Mesenchymal stem cell (in vitro differentiated cells and primary cell): ENCODE results near the gene RAB24.
A peak's percentile ranks its signal among the peaks of the same experiment; 100 is the strongest.
"Not testable (repeated sequence)": the region's sequence is repeated elsewhere in the genome, so short reads cannot be mapped to it uniquely, and the experiment has no call there.

Experiments used
- DNase-seq: peaks from one replicate; pipeline ENCODE4 v3.0.0-alpha.2; 2013
- H2AFZ ChIP-seq: one replicate; pipeline ENCODE4 v1.6.1; 2013; ENCODE audit warnings: low read depth, mild to moderate bottlenecking, control low read depth, inconsistent platforms, low read length, moderate library complexity
- H2AK5ac ChIP-seq: 2 replicates; pipeline ENCODE4 v1.6.1; 2013; ENCODE audit warnings: low read length, moderate library complexity, mild to moderate bottlenecking, inconsistent platforms; ENCODE audit not compliant: severe bottlenecking
- H2BK120ac ChIP-seq: one replicate; pipeline ENCODE4 v1.6.1; 2013; ENCODE audit warnings: low read depth, mild to moderate bottlenecking, inconsistent platforms, low read length, moderate library complexity
- H2BK12ac ChIP-seq, 2 experiments: one replicate each; pipeline ENCODE4 v1.6.1; 2013; ENCODE audit warnings: inconsistent platforms in 2 of 2, low read length in 2 of 2, mild to moderate bottlenecking in 2 of 2, moderate library complexity in 2 of 2, control low read depth in 1 of 2
- H2BK15ac ChIP-seq: one replicate; pipeline ENCODE4 v1.6.1; 2013; ENCODE audit warnings: mild to moderate bottlenecking, low read depth, inconsistent platforms; ENCODE audit not compliant: poor library complexity, severe bottlenecking
- H2BK5ac ChIP-seq: 2 replicates; pipeline ENCODE4 v1.6.1; 2013; ENCODE audit warnings: low read depth, mild to moderate bottlenecking, low read length, control low read depth, inconsistent platforms; ENCODE audit not compliant: poor library complexity, severe bottlenecking
- H3K14ac ChIP-seq, 2 experiments: one replicate each; pipeline ENCODE4 v1.6.1; 2013; ENCODE audit warnings: inconsistent platforms in 2 of 2, low read length in 2 of 2, control low read depth in 1 of 2, mild to moderate bottlenecking in 1 of 2, moderate library complexity in 1 of 2
- H3K18ac ChIP-seq, 2 experiments: one replicate each; pipeline ENCODE4 v1.6.1; 2013; ENCODE audit warnings: inconsistent platforms in 2 of 2, low read length in 2 of 2, control low read depth in 1 of 2, low read depth in 1 of 2, mild to moderate bottlenecking in 1 of 2
- H3K23ac ChIP-seq, 2 experiments: one replicate each; pipeline ENCODE4 v1.6.1; 2013; ENCODE audit warnings: inconsistent platforms in 2 of 2, low read length in 2 of 2, mild to moderate bottlenecking in 2 of 2, moderate library complexity in 2 of 2, control low read depth in 1 of 2
- H3K27ac ChIP-seq: 2 replicates; pipeline ENCODE4 v1.5.1; 2013; ENCODE audit warnings: mild to moderate bottlenecking, moderate library complexity, low read length, control low read depth, inconsistent platforms; ENCODE audit not compliant: poor library complexity, severe bottlenecking
- H3K27me3 ChIP-seq, 2 experiments: 2 replicates each; pipeline versions ENCODE4 v1.6.1 to v1.7.0; 2013; ENCODE audit warnings: low read length in 2 of 2, mild to moderate bottlenecking in 2 of 2, moderate library complexity in 2 of 2, control low read depth in 1 of 2, inconsistent platforms in 1 of 2; ENCODE audit not compliant: control insufficient read depth in 1 of 2, insufficient read depth in 1 of 2
- H3K36me3 ChIP-seq, 2 experiments: 2 replicates each; pipeline versions ENCODE4 v1.6.1 to v1.7.0; 2013; ENCODE audit warnings: low read length in 2 of 2, control low read depth in 1 of 2, inconsistent platforms in 1 of 2, low read depth in 1 of 2, mild to moderate bottlenecking in 1 of 2; ENCODE audit not compliant: insufficient read depth in 2 of 2, control insufficient read depth in 1 of 2
- H3K4ac ChIP-seq, 2 experiments: one replicate each; pipeline ENCODE4 v1.6.1; 2013; ENCODE audit warnings: inconsistent platforms in 2 of 2, low read length in 2 of 2, mild to moderate bottlenecking in 2 of 2, moderate library complexity in 2 of 2, control low read depth in 1 of 2, low read depth in 1 of 2
- H3K4me1 ChIP-seq: 2 replicates; pipeline ENCODE4 v1.6.1; 2013; ENCODE audit warnings: low read depth, low read length, control low read depth; ENCODE audit not compliant: control insufficient read depth, insufficient read depth
- H3K4me2 ChIP-seq: 2 replicates; pipeline ENCODE4 v1.6.1; 2013; ENCODE audit warnings: low read length, mild to moderate bottlenecking, inconsistent platforms; ENCODE audit not compliant: poor library complexity, severe bottlenecking
- H3K4me3 ChIP-seq, 2 experiments: 2 replicates each; pipeline versions ENCODE4 v1.5.1 to v1.7.0; 2013; ENCODE audit warnings: low read length in 2 of 2, mild to moderate bottlenecking in 2 of 2, control low read depth in 1 of 2, low read depth in 1 of 2; ENCODE audit not compliant: insufficient read depth in 1 of 2
- H3K79me1 ChIP-seq: replicated peaks from 2 replicates; pipeline ENCODE4 v1.6.1; 2013; ENCODE audit warnings: mild to moderate bottlenecking, control low read depth, low read length, inconsistent platforms; ENCODE audit not compliant: poor library complexity, severe bottlenecking
- H3K9ac ChIP-seq: 2 replicates; pipeline ENCODE4 v1.7.0; 2013; ENCODE audit warnings: mild to moderate bottlenecking, low read length, moderate library complexity
- H3K9me3 ChIP-seq: 2 replicates; pipeline ENCODE4 v1.7.0; 2013; ENCODE audit warnings: mild to moderate bottlenecking, low read length; ENCODE audit not compliant: control insufficient read depth
- H4K8ac ChIP-seq: one replicate; pipeline ENCODE4 v1.6.1; 2013; ENCODE audit warnings: inconsistent platforms, mild to moderate bottlenecking, low read length, moderate library complexity
- H4K91ac ChIP-seq: one replicate; pipeline ENCODE4 v1.6.1; 2013; ENCODE audit warnings: mild to moderate bottlenecking, low read length, inconsistent platforms
- WGBS: methylation state at CpG from one replicate; pipeline ENCODE4 v1.1.7; 2013; ENCODE audit warnings: mixed read lengths; 5-methylcytosine and 5-hydroxymethylcytosine counted together

RAB24 gene

GRCh38 chr5:177306674-177307543 lies 3.4 kb upstream of the RAB24 start:
- H2AK5ac ChIP-seq = no peak overlapping the region
- peaks cover 24% of the 10 kb centered on the region for H3K79me1 ChIP-seq
- peaks cover 32% of the 10 kb centered on the region for H3K4me1 ChIP-seq
- H2BK15ac ChIP-seq = no peak overlapping the region
- H2BK5ac ChIP-seq = no peak overlapping the region
- no peak overlapping the region for H3K9ac ChIP-seq
- 94% methylated on average over 14 of the region's 15 CpGs for WGBS
- H4K8ac ChIP-seq = peak overlapping the region; percentile 61
- no peak overlapping the region for H3K4me2 ChIP-seq
- H3K18ac ChIP-seq = no peak overlapping the region
- H3K4me3 ChIP-seq = no peak overlapping the region
- no peak overlapping the region for H2BK120ac ChIP-seq
- H3K4ac ChIP-seq = no peak overlapping the region
- H3K23ac ChIP-seq = no peak overlapping the region
- no peaks in the 10 kb centered on the region for H3K27me3 ChIP-seq
- peak; percentile 57 for DNase-seq
- no peak overlapping the region for H2AFZ ChIP-seq
- H2BK12ac ChIP-seq = no peak overlapping the region
- no peak overlapping the region for H3K27ac ChIP-seq
- no peak overlapping the region for H4K91ac ChIP-seq
- H3K36me3 ChIP-seq = peaks cover 33 to 39% of the 10 kb centered on the region in 2 experiments
- H3K9me3 ChIP-seq = no peaks in the 10 kb centered on the region
- H3K14ac ChIP-seq = no peak overlapping the region

GRCh38 chr5:177306103-177306640 lies 2.7 kb upstream of the RAB24 start:
- not testable (repeated sequence) for H3K23ac ChIP-seq, H2BK5ac ChIP-seq, H3K4ac ChIP-seq, H3K18ac ChIP-seq, H3K9ac ChIP-seq, H3K14ac ChIP-seq, DNase-seq, H3K4me2 ChIP-seq, H4K8ac ChIP-seq, H3K27ac ChIP-seq, H3K27me3 ChIP-seq, H3K9me3 ChIP-seq, H4K91ac ChIP-seq, H3K4me3 ChIP-seq, H2BK15ac ChIP-seq, H2BK12ac ChIP-seq, H2AK5ac ChIP-seq, H2BK120ac ChIP-seq, H2AFZ ChIP-seq
- WGBS = 95% methylated on average over 8 of the region's 11 CpGs
- Histone ChIP-seq H3K36me3 (peaks cover 41 to 47% of the 10 kb centered on the region in 2 experiments), H3K4me1 (peaks cover 32% of the 10 kb centered on the region), H3K79me1 (peaks cover 29% of the 10 kb centered on the region)

GRCh38 chr5:177304392-177305119 lies 1.0 kb upstream of the RAB24 start:
- Histone ChIP-seq H2BK5ac (no peak overlapping the region), H3K27ac (peak overlapping the region; percentile 35), H3K4me3 (peak overlapping the region; percentile 81 to 98), H2BK120ac (no peak overlapping the region), H3K14ac (no peak overlapping the region), H3K18ac (no peak overlapping the region), H3K9ac (peak overlapping the region; percentile 98), H3K4ac (peak overlapping the region in 1 of 2 experiments; percentile 27), H3K4me1 (peaks cover 24% of the 10 kb centered on the region), H4K91ac (no peak overlapping the region), H3K79me1 (peaks cover 24% of the 10 kb centered on the region), H2AFZ (no peak overlapping the region), H4K8ac (no peak overlapping the region), H2AK5ac (no peak overlapping the region), H2BK12ac (no peak overlapping the region), H2BK15ac (no peak overlapping the region), H3K4me2 (peak overlapping the region; percentile 88), H3K27me3 (no peaks in the 10 kb centered on the region), H3K9me3 (no peaks in the 10 kb centered on the region), H3K23ac (no peak overlapping the region), H3K36me3 (peaks cover 49 to 52% of the 10 kb centered on the region in 2 experiments)
- DNase-seq = peak; percentile 47
- WGBS = 33% methylated on average over 13 of the region's 19 CpGs
